Measurements from ENCODE around the gene OR2T1. TPM values are rescaled to one million over a fixed set of nuclear protein-coding genes. Genes with fewer than 3 reads are reported as not detected.
"Not testable (repeated sequence)": the region's sequence is repeated elsewhere in the genome, so short reads cannot be mapped to it uniquely, and the experiment has no call there.

OR2T1 gene
- total RNA-seq, 1 donor from 2014 or later = not detected

DNA sequence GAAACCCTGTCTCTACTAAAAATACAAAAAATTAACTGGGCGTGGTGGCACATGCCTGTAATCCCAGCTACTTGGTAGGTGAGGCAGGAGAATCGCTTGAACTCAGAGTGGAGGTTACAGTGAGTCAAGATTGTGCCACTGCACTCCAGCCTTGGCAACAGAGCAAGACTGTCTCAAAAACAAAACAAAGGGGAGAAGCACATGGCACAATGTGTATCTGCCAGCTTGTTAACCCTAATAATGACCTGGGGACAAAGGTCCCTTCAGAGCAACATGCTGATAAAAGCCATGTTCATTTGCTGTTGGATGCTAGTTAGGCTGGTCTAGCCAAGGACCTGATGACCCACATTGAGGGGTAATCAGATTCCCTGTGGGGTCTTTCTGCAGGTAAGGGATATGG is 53.8 kb downstream of the OR2T1 start:
- H3K4me1 ChIP-seq; ATAC-seq; H3K9me3 ChIP-seq; H3K27ac ChIP-seq; H3K4me3 ChIP-seq; DNase-seq; H3K27me3 ChIP-seq; H3K36me3 ChIP-seq; intact Hi-C loops (cut with DNase I): not testable (repeated sequence)

Other genes with a start within 250 kb of the OR2T1 start
- gene OR2M2, start 228.2 kb upstream of the OR2T1 start, total RNA-seq = not detected
- gene OR2M3, start 205.8 kb upstream of the OR2T1 start, total RNA-seq = not detected
- not detected for gene OR2M4, start 171.6 kb upstream of the OR2T1 start, total RNA-seq
- not detected for gene OR2T33, start 125.1 kb upstream of the OR2T1 start, total RNA-seq
- not detected for gene OR2T12, start 99.6 kb upstream of the OR2T1 start, total RNA-seq
- not detected for gene OR2M7, start 78.5 kb upstream of the OR2T1 start, total RNA-seq
- gene OR14C36, start 54.3 kb upstream of the OR2T1 start, total RNA-seq = not detected
- not detected for gene OR2T4, start 41.4 kb upstream of the OR2T1 start, total RNA-seq
- gene OR2T6, start 27.3 kb upstream of the OR2T1 start, total RNA-seq = not detected
- not detected for gene OR2T2, start 42.6 kb downstream of the OR2T1 start, total RNA-seq
- not detected for gene OR2T3, start 70.3 kb downstream of the OR2T1 start, total RNA-seq
- gene OR2T5, start 85.5 kb downstream of the OR2T1 start, total RNA-seq = not detected
- gene OR2G6, start 105.0 kb downstream of the OR2T1 start, total RNA-seq = not detected
- not detected for gene OR2T29, start 159.7 kb downstream of the OR2T1 start, total RNA-seq
- not detected for gene OR2T34, start 171.7 kb downstream of the OR2T1 start, total RNA-seq
- not detected for gene OR2T10, start 194.7 kb downstream of the OR2T1 start, total RNA-seq
- gene OR2T11, start 232.0 kb downstream of the OR2T1 start, total RNA-seq = not detected
- not detected for gene OR2T35, start 242.2 kb downstream of the OR2T1 start, total RNA-seq

Data from upper lobe of right lung (tissue), 1 donor.